IPS-20b (cell line): ENCODE measurements around the gene PPP1CB.
"Not testable (repeated sequence)": the region's sequence is repeated elsewhere in the genome, so short reads cannot be mapped to it uniquely, and the experiment has no call there.

Experiments
- H3K27ac ChIP-seq: one replicate; pipeline ENCODE4 v1.5.1; 2013; ENCODE audit warnings: low read length
- H3K27me3 ChIP-seq: 2 replicates; pipeline ENCODE4 v1.6.1; 2013; ENCODE audit warnings: mild to moderate bottlenecking, low read length, inconsistent platforms; ENCODE audit not compliant: insufficient read depth
- H3K36me3 ChIP-seq: 2 replicates; pipeline ENCODE4 v1.6.1; 2013; ENCODE audit warnings: low read depth, mild to moderate bottlenecking, inconsistent platforms, low read length, moderate library complexity; ENCODE audit not compliant: insufficient read depth
- H3K4me1 ChIP-seq: 2 replicates; pipeline ENCODE4 v1.6.1; 2013; ENCODE audit warnings: mild to moderate bottlenecking, control low read depth, inconsistent platforms, low read length, moderate library complexity; ENCODE audit not compliant: insufficient read depth
- H3K4me3 ChIP-seq: 2 replicates; pipeline ENCODE4 v1.5.1; 2013; ENCODE audit warnings: mild to moderate bottlenecking, low read length, inconsistent platforms
- H3K9ac ChIP-seq: 2 replicates; pipeline ENCODE4 v1.6.1; 2013; ENCODE audit warnings: low read depth, mild to moderate bottlenecking, inconsistent platforms, low read length, moderate library complexity
- H3K9me3 ChIP-seq: 2 replicates; pipeline ENCODE4 v1.6.1; 2013; ENCODE audit warnings: mild to moderate bottlenecking, low read depth, low read length, inconsistent platforms; ENCODE audit not compliant: insufficient read depth

The PPP1CB gene

GRCh38 chr2:28720345-28720744 lies 31.3 kb upstream of the PPP1CB start:
- Histone ChIP-seq H3K27ac (no peak overlapping the region), H3K36me3 (no peaks in the 10 kb centered on the region), H3K4me1 (no peaks in the 10 kb centered on the region; the same call in 1 of the 2 replicates), H3K4me3 (no peak overlapping the region), H3K27me3 (no peaks in the 10 kb centered on the region), H3K9ac (no peak overlapping the region), H3K9me3 (no peaks in the 10 kb centered on the region)

- Histone ChIP-seq H3K4me3 (no peak overlapping the region), H3K9ac (no peak overlapping the region), H3K27me3 (no peaks in the 10 kb centered on the region), H3K4me1 (no peaks in the 10 kb centered on the region; the same call in 1 of the 2 replicates), H3K36me3 (no peaks in the 10 kb centered on the region), H3K9me3 (no peaks in the 10 kb centered on the region), H3K27ac (no peak overlapping the region)
These were observed 29.9 kb upstream of the PPP1CB start for GRCh38 chr2:28721601-28722191.

GRCh38 chr2:28725021-28725711 lies 26.5 kb upstream of the PPP1CB start:
- H3K9ac ChIP-seq, result no peak overlapping the region

GRCh38 chr2:28726177-28726576 lies 25.5 kb upstream of the PPP1CB start:
- H3K36me3 ChIP-seq, result no peaks in the 10 kb centered on the region
- no peaks in the 10 kb centered on the region; the same call in 1 of the 2 replicates for H3K4me1 ChIP-seq
- no peaks in the 10 kb centered on the region for H3K27me3 ChIP-seq
- no peak overlapping the region for H3K4me3 ChIP-seq
- H3K9me3 ChIP-seq, result no peaks in the 10 kb centered on the region
- H3K27ac ChIP-seq, result no peak overlapping the region
- H3K9ac ChIP-seq, result no peak overlapping the region

More at GRCh38 chr2:28725021-28725711, 26.5 kb upstream of the PPP1CB start:
- no peaks in the 10 kb centered on the region; the same call in 1 of the 2 replicates for H3K4me1 ChIP-seq
- no peaks in the 10 kb centered on the region for H3K36me3 ChIP-seq
- H3K27me3 ChIP-seq, result no peaks in the 10 kb centered on the region
- no peak overlapping the region for H3K27ac ChIP-seq
- H3K4me3 ChIP-seq, result no peak overlapping the region
- no peaks in the 10 kb centered on the region for H3K9me3 ChIP-seq

- no peaks in the 10 kb centered on the region for H3K27me3 ChIP-seq
- H3K9me3 ChIP-seq, result no peaks in the 10 kb centered on the region
- no peak overlapping the region for H3K27ac ChIP-seq
- H3K4me1 ChIP-seq, result no peaks in the 10 kb centered on the region
- H3K9ac ChIP-seq, result no peak overlapping the region
- no peak overlapping the region for H3K4me3 ChIP-seq
- H3K36me3 ChIP-seq, result no peaks in the 10 kb centered on the region
These were observed 21.9 kb upstream of the PPP1CB start for GRCh38 chr2:28729698-28730097.

GRCh38 chr2:28730641-28731146 lies 20.9 kb upstream of the PPP1CB start:
- Histone ChIP-seq H3K9me3 (no peaks in the 10 kb centered on the region), H3K4me3 (no peak overlapping the region), H3K27me3 (no peaks in the 10 kb centered on the region), H3K4me1 (no peaks in the 10 kb centered on the region), H3K27ac (no peak overlapping the region), H3K9ac (no peak overlapping the region), H3K36me3 (no peaks in the 10 kb centered on the region)

GRCh38 chr2:28735511-28735910 lies 16.1 kb upstream of the PPP1CB start:
- H3K4me3 ChIP-seq, result no peak overlapping the region
- no peaks in the 10 kb centered on the region for H3K36me3 ChIP-seq
- no peak overlapping the region for H3K27ac ChIP-seq
- no peaks in the 10 kb centered on the region for H3K27me3 ChIP-seq
- peaks cover 7% of the 10 kb centered on the region; the same call in 1 of the 2 replicates for H3K9me3 ChIP-seq
- no peak overlapping the region for H3K9ac ChIP-seq
- no peaks in the 10 kb centered on the region for H3K4me1 ChIP-seq

GRCh38 chr2:28736034-28736433 lies 15.6 kb upstream of the PPP1CB start:
- H3K9ac ChIP-seq, result no peak overlapping the region
- H3K4me3 ChIP-seq, result no peak overlapping the region
- no peaks in the 10 kb centered on the region for H3K27me3 ChIP-seq
- H3K9me3 ChIP-seq, result peaks cover 7% of the 10 kb centered on the region; the same call in 1 of the 2 replicates
- H3K27ac ChIP-seq, result no peak overlapping the region
- H3K4me1 ChIP-seq, result no peaks in the 10 kb centered on the region
- no peaks in the 10 kb centered on the region for H3K36me3 ChIP-seq

GRCh38 chr2:28737655-28738054 lies 14.0 kb upstream of the PPP1CB start:
- no peak overlapping the region for H3K9ac ChIP-seq
- H3K27ac ChIP-seq, result no peak overlapping the region
- H3K9me3 ChIP-seq, result peaks cover 7% of the 10 kb centered on the region; the same call in 1 of the 2 replicates
- no peak overlapping the region for H3K4me3 ChIP-seq
- no peaks in the 10 kb centered on the region for H3K27me3 ChIP-seq
- H3K36me3 ChIP-seq, result no peaks in the 10 kb centered on the region
- no peaks in the 10 kb centered on the region for H3K4me1 ChIP-seq

- H3K27me3 ChIP-seq, H3K4me1 ChIP-seq, H3K9ac ChIP-seq, H3K27ac ChIP-seq, H3K9me3 ChIP-seq, H3K4me3 ChIP-seq, H3K36me3 ChIP-seq: not testable (repeated sequence)
These were observed 9.0 kb upstream of the PPP1CB start for GRCh38 chr2:28742619-28743018.

- no peaks in the 10 kb centered on the region for H3K27me3 ChIP-seq
- H3K4me1 ChIP-seq, result no peaks in the 10 kb centered on the region
- no peaks in the 10 kb centered on the region for H3K9me3 ChIP-seq
- no peak overlapping the region for H3K27ac ChIP-seq
- no peak overlapping the region for H3K9ac ChIP-seq
- no peak overlapping the region for H3K4me3 ChIP-seq
- no peaks in the 10 kb centered on the region for H3K36me3 ChIP-seq
These were observed 6.4 kb upstream of the PPP1CB start for GRCh38 chr2:28745225-28745624.

GRCh38 chr2:28745876-28746275 lies 5.8 kb upstream of the PPP1CB start:
- H3K4me1 ChIP-seq, result peaks cover 5% of the 10 kb centered on the region; the same call in 1 of the 2 replicates
- no peak overlapping the region for H3K27ac ChIP-seq
- H3K9ac ChIP-seq, result no peak overlapping the region
- no peak overlapping the region for H3K4me3 ChIP-seq
- H3K9me3 ChIP-seq, result no peaks in the 10 kb centered on the region
- H3K36me3 ChIP-seq, result no peaks in the 10 kb centered on the region
- no peaks in the 10 kb centered on the region; the same call in 1 of the 2 replicates for H3K27me3 ChIP-seq
